ENCODE data around the gene SCUBE3.

Gene SCUBE3

GRCh38 chr6:35228481-35228880 lies 14.7 kb downstream of the SCUBE3 start:
- no peak for DNase-seq (ENCODE audit: insufficient read length, low spot score)
- FAIRE-seq, result no peak
- TF ChIP-seq TAF1 (IDR thresholded peaks at IDR 0.05; ENCODE audit: low read depth, low read length) (no peak), POLR2AphosphoS5 (IDR thresholded peaks at IDR 0.05; ENCODE audit: low read depth, low read length) (no peak), SPI1 (IDR thresholded peaks at IDR 0.05; ENCODE audit: low read depth, low read length) (no peak), POLR2A (IDR thresholded peaks at IDR 0.05; ENCODE audit: low read depth, low read length) (no peak), PAX5 (IDR thresholded peaks at IDR 0.05; ENCODE audit: insufficient read depth, low read length, severe bottlenecking) (no peak), POU2F2 (IDR thresholded peaks at IDR 0.05; ENCODE audit: low read depth, low read length) (no peak)

- TF ChIP-seq POU2F2 (IDR thresholded peaks at IDR 0.05; ENCODE audit: low read depth, low read length) (no peak), POLR2A (IDR thresholded peaks at IDR 0.05; ENCODE audit: low read depth, low read length) (no peak), POLR2AphosphoS5 (IDR thresholded peaks at IDR 0.05; ENCODE audit: low read depth, low read length) (no peak), SPI1 (IDR thresholded peaks at IDR 0.05; ENCODE audit: low read depth, low read length) (no peak), PAX5 (IDR thresholded peaks at IDR 0.05; ENCODE audit: insufficient read depth, low read length, severe bottlenecking) (no peak), TAF1 (IDR thresholded peaks at IDR 0.05; ENCODE audit: low read depth, low read length) (no peak)
- FAIRE-seq (no peak), DNase-seq (ENCODE audit: insufficient read length, low spot score) (no peak)
These were observed 15.5 kb downstream of the SCUBE3 start for GRCh38 chr6:35229304-35229703.

- no peak for DNase-seq (ENCODE audit: insufficient read length, low spot score)
- TF ChIP-seq TAF1 (IDR thresholded peaks at IDR 0.05; ENCODE audit: low read depth, low read length) (no peak), SPI1 (IDR thresholded peaks at IDR 0.05; ENCODE audit: low read depth, low read length) (no peak), PAX5 (IDR thresholded peaks at IDR 0.05; ENCODE audit: insufficient read depth, low read length, severe bottlenecking) (no peak), POLR2AphosphoS5 (IDR thresholded peaks at IDR 0.05; ENCODE audit: low read depth, low read length) (no peak), POU2F2 (IDR thresholded peaks at IDR 0.05; ENCODE audit: low read depth, low read length) (no peak), POLR2A (IDR thresholded peaks at IDR 0.05; ENCODE audit: low read depth, low read length) (no peak)
- no peak for FAIRE-seq
These were observed 16.7 kb downstream of the SCUBE3 start for GRCh38 chr6:35230498-35230897.

GRCh38 chr6:35230950-35231349 lies 17.2 kb downstream of the SCUBE3 start:
- TF ChIP-seq PAX5 (IDR thresholded peaks at IDR 0.05; ENCODE audit: insufficient read depth, low read length, severe bottlenecking) (no peak), POU2F2 (IDR thresholded peaks at IDR 0.05; ENCODE audit: low read depth, low read length) (no peak), SPI1 (IDR thresholded peaks at IDR 0.05; ENCODE audit: low read depth, low read length) (no peak), POLR2A (IDR thresholded peaks at IDR 0.05; ENCODE audit: low read depth, low read length) (no peak), POLR2AphosphoS5 (IDR thresholded peaks at IDR 0.05; ENCODE audit: low read depth, low read length) (no peak), TAF1 (IDR thresholded peaks at IDR 0.05; ENCODE audit: low read depth, low read length) (no peak)
- no peak for FAIRE-seq
- no peak for DNase-seq (ENCODE audit: insufficient read length, low spot score)

- no peak for TF ChIP-seq POLR2AphosphoS5 (IDR thresholded peaks at IDR 0.05; ENCODE audit: low read depth, low read length)
- TF ChIP-seq PAX5 (IDR thresholded peaks at IDR 0.05; ENCODE audit: insufficient read depth, low read length, severe bottlenecking), result no peak
- no peak for TF ChIP-seq SPI1 (IDR thresholded peaks at IDR 0.05; ENCODE audit: low read depth, low read length)
- TF ChIP-seq TAF1 (IDR thresholded peaks at IDR 0.05; ENCODE audit: low read depth, low read length), result no peak
- TF ChIP-seq POU2F2 (IDR thresholded peaks at IDR 0.05; ENCODE audit: low read depth, low read length), result no peak
- TF ChIP-seq POLR2A (IDR thresholded peaks at IDR 0.05; ENCODE audit: low read depth, low read length), result no peak
- no peak for DNase-seq (ENCODE audit: insufficient read length, low spot score)
- no peak for FAIRE-seq
These were observed 17.8 kb downstream of the SCUBE3 start for GRCh38 chr6:35231563-35231962.

- DNase-seq (ENCODE audit: insufficient read length, low spot score) (no peak), FAIRE-seq (no peak)
- TF ChIP-seq POLR2AphosphoS5 (IDR thresholded peaks at IDR 0.05; ENCODE audit: low read depth, low read length) (no peak), POLR2A (IDR thresholded peaks at IDR 0.05; ENCODE audit: low read depth, low read length) (no peak), POU2F2 (IDR thresholded peaks at IDR 0.05; ENCODE audit: low read depth, low read length) (no peak), PAX5 (IDR thresholded peaks at IDR 0.05; ENCODE audit: insufficient read depth, low read length, severe bottlenecking) (no peak), TAF1 (IDR thresholded peaks at IDR 0.05; ENCODE audit: low read depth, low read length) (no peak), SPI1 (IDR thresholded peaks at IDR 0.05; ENCODE audit: low read depth, low read length) (no peak)
These were observed 21.1 kb downstream of the SCUBE3 start for GRCh38 chr6:35234901-35235300.

GRCh38 chr6:35236223-35236622 lies 22.5 kb downstream of the SCUBE3 start:
- TF ChIP-seq POU2F2 (IDR thresholded peaks at IDR 0.05; ENCODE audit: low read depth, low read length), result no peak
- TF ChIP-seq POLR2A (IDR thresholded peaks at IDR 0.05; ENCODE audit: low read depth, low read length), result no peak
- TF ChIP-seq SPI1 (IDR thresholded peaks at IDR 0.05; ENCODE audit: low read depth, low read length), result no peak
- no peak for TF ChIP-seq POLR2AphosphoS5 (IDR thresholded peaks at IDR 0.05; ENCODE audit: low read depth, low read length)
- TF ChIP-seq PAX5 (IDR thresholded peaks at IDR 0.05; ENCODE audit: insufficient read depth, low read length, severe bottlenecking), result no peak
- TF ChIP-seq TAF1 (IDR thresholded peaks at IDR 0.05; ENCODE audit: low read depth, low read length), result no peak
- no peak for FAIRE-seq
- DNase-seq (ENCODE audit: insufficient read length, low spot score), result no peak

- no peak for TF ChIP-seq POLR2A (IDR thresholded peaks at IDR 0.05; ENCODE audit: low read depth, low read length)
- TF ChIP-seq POLR2AphosphoS5 (IDR thresholded peaks at IDR 0.05; ENCODE audit: low read depth, low read length), result no peak
- TF ChIP-seq TAF1 (IDR thresholded peaks at IDR 0.05; ENCODE audit: low read depth, low read length), result no peak
- no peak for TF ChIP-seq PAX5 (IDR thresholded peaks at IDR 0.05; ENCODE audit: insufficient read depth, low read length, severe bottlenecking)
- TF ChIP-seq SPI1 (IDR thresholded peaks at IDR 0.05; ENCODE audit: low read depth, low read length), result no peak
- no peak for TF ChIP-seq POU2F2 (IDR thresholded peaks at IDR 0.05; ENCODE audit: low read depth, low read length)
- FAIRE-seq (no peak), DNase-seq (ENCODE audit: insufficient read length, low spot score) (no peak)
These were observed 23.7 kb downstream of the SCUBE3 start for GRCh38 chr6:35237476-35237875.

- DNase-seq (ENCODE audit: insufficient read length, low spot score) (no peak), FAIRE-seq (no peak)
- no peak for TF ChIP-seq SPI1 (IDR thresholded peaks at IDR 0.05; ENCODE audit: low read depth, low read length)
- TF ChIP-seq POLR2AphosphoS5 (IDR thresholded peaks at IDR 0.05; ENCODE audit: low read depth, low read length), result no peak
- TF ChIP-seq POU2F2 (IDR thresholded peaks at IDR 0.05; ENCODE audit: low read depth, low read length), result no peak
- TF ChIP-seq TAF1 (IDR thresholded peaks at IDR 0.05; ENCODE audit: low read depth, low read length), result no peak
- no peak for TF ChIP-seq POLR2A (IDR thresholded peaks at IDR 0.05; ENCODE audit: low read depth, low read length)
- TF ChIP-seq PAX5 (IDR thresholded peaks at IDR 0.05; ENCODE audit: insufficient read depth, low read length, severe bottlenecking), result no peak
These were observed 25.1 kb downstream of the SCUBE3 start for GRCh38 chr6:35238843-35239289.

GRCh38 chr6:35239581-35239980 lies 25.8 kb downstream of the SCUBE3 start:
- no peak for DNase-seq (ENCODE audit: insufficient read length, low spot score)
- no peak for FAIRE-seq
- no peak for TF ChIP-seq POLR2A (IDR thresholded peaks at IDR 0.05; ENCODE audit: low read depth, low read length)
- no peak for TF ChIP-seq POLR2AphosphoS5 (IDR thresholded peaks at IDR 0.05; ENCODE audit: low read depth, low read length)
- no peak for TF ChIP-seq TAF1 (IDR thresholded peaks at IDR 0.05; ENCODE audit: low read depth, low read length)
- TF ChIP-seq SPI1 (IDR thresholded peaks at IDR 0.05; ENCODE audit: low read depth, low read length), result no peak
- no peak for TF ChIP-seq POU2F2 (IDR thresholded peaks at IDR 0.05; ENCODE audit: low read depth, low read length)
- TF ChIP-seq PAX5 (IDR thresholded peaks at IDR 0.05; ENCODE audit: insufficient read depth, low read length, severe bottlenecking), result no peak

Measured in GM12891 (cell line).